ENCODE data around the gene CCNI. TPM values are rescaled to one million over a fixed set of nuclear protein-coding genes. Genes with fewer than 3 reads are reported as not detected.

CCNI gene
- total and polyA plus RNA-seq, 4 donors = 36.2 to 87.5 (median 62.3) TPM

DNA sequence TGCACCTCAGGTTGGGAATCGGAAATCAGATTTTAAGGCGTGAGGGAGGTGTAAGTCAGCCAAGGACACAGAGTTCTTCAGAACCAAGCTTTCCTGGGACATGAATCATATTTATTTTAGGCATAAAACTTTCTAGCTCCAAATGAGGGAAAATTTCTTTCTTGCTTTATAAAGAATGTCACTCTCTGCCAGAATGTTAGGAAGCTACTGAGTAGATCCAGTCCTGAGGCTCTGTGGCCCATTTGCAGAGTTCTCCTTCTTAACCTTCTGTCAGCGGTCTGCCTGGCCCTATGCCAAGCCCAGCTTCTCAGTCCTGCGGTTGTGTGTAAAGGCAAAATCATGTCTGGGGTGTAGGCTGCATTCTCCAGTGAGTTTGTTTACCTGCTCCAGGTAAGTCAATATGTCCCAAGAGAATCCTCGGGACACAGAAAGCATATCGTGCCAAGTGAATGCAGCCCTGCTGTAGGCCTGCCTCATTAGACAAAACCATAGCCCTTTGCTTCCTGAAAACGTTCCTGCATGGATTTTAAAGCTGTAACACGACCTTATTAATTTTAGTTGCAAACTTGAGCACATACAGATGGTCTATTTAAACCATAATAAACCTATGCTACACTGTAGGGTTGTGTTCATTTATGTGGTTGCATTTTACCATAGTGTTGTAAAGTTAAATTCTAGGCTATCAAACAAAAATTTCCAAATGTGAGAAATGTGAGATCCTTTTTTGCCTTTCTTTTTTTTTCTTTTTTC lies 29.2 kb upstream of the CCNI start:
- no peaks in the 10 kb centered on the region for H3K27me3 ChIP-seq (ENCODE audit: control insufficient read depth in 4 of 4, insufficient read depth in 4 of 4, low read length in 3 of 4)
- H3K4me3 ChIP-seq (ENCODE audit: low read depth in 1 of 3, low read length in 3 of 3) = no peak overlapping the region
- H3K36me3 ChIP-seq (ENCODE audit: control insufficient read depth in 4 of 4, insufficient read depth in 3 of 4, low read depth in 1 of 4, low read length in 3 of 4) = no peaks in the 10 kb centered on the region
- H3K4me1 ChIP-seq (ENCODE audit: control insufficient read depth in 4 of 4, insufficient read depth in 4 of 4, low read length in 3 of 4) = no peaks in the 10 kb centered on the region
- no peak overlapping the region for H3K9ac ChIP-seq (ENCODE audit: low read depth in 1 of 2, low read length in 2 of 2)
- TF ChIP-seq FOXA2 (IDR thresholded peaks at IDR 0.05) (no peak), HNF4A (conservative IDR thresholded peaks at IDR 0.05) (no peak), RAD21 (IDR thresholded peaks at IDR 0.05) (no peak), GABPA (IDR thresholded peaks at IDR 0.05 in 1 of 2, conservative IDR thresholded peaks at IDR 0.05 in 1 of 2) (no peak), NR2F2 (IDR thresholded peaks at IDR 0.05) (no peak), EGR1 (IDR thresholded peaks at IDR 0.05; ENCODE audit: low read depth in 2 of 2) (no peak), JUND (IDR thresholded peaks at IDR 0.05) (no peak), TAF1 (conservative IDR thresholded peaks at IDR 0.05) (no peak), SP1 (IDR thresholded peaks at IDR 0.05) (no peak), MAX (IDR thresholded peaks at IDR 0.05) (no peak), HNF4G (IDR thresholded peaks at IDR 0.05) (no peak)
- TF ChIP-seq, protein P1, sequence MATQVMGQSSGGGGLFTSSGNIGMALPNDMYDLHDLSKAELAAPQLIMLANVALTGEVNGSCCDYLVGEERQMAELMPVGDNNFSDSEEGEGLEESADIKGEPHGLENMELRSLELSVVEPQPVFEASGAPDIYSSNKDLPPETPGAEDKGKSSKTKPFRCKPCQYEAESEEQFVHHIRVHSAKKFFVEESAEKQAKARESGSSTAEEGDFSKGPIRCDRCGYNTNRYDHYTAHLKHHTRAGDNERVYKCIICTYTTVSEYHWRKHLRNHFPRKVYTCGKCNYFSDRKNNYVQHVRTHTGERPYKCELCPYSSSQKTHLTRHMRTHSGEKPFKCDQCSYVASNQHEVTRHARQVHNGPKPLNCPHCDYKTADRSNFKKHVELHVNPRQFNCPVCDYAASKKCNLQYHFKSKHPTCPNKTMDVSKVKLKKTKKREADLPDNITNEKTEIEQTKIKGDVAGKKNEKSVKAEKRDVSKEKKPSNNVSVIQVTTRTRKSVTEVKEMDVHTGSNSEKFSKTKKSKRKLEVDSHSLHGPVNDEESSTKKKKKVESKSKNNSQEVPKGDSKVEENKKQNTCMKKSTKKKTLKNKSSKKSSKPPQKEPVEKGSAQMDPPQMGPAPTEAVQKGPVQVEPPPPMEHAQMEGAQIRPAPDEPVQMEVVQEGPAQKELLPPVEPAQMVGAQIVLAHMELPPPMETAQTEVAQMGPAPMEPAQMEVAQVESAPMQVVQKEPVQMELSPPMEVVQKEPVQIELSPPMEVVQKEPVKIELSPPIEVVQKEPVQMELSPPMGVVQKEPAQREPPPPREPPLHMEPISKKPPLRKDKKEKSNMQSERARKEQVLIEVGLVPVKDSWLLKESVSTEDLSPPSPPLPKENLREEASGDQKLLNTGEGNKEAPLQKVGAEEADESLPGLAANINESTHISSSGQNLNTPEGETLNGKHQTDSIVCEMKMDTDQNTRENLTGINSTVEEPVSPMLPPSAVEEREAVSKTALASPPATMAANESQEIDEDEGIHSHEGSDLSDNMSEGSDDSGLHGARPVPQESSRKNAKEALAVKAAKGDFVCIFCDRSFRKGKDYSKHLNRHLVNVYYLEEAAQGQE (IDR thresholded peaks at IDR 0.05) = no peak
- TF ChIP-seq, protein P2, sequence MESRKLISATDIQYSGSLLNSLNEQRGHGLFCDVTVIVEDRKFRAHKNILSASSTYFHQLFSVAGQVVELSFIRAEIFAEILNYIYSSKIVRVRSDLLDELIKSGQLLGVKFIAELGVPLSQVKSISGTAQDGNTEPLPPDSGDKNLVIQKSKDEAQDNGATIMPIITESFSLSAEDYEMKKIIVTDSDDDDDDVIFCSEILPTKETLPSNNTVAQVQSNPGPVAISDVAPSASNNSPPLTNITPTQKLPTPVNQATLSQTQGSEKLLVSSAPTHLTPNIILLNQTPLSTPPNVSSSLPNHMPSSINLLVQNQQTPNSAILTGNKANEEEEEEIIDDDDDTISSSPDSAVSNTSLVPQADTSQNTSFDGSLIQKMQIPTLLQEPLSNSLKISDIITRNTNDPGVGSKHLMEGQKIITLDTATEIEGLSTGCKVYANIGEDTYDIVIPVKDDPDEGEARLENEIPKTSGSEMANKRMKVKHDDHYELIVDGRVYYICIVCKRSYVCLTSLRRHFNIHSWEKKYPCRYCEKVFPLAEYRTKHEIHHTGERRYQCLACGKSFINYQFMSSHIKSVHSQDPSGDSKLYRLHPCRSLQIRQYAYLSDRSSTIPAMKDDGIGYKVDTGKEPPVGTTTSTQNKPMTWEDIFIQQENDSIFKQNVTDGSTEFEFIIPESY (IDR thresholded peaks at IDR 0.05) = no peak
- no peaks in the 10 kb centered on the region for H3K9me3 ChIP-seq (ENCODE audit: control insufficient read depth in 4 of 4, low read length in 3 of 4)
- peak; percentile 40 for DNase-seq (ENCODE audit: low spot score)
- WGBS = 43% methylated on average over 8 of the region's 8 CpGs
- no peak overlapping the region for H3K27ac ChIP-seq (ENCODE audit: low read depth in 1 of 2, low read length in 2 of 2)

GRCh38 chr4:77104388-77104787 lies 28.6 kb upstream of the CCNI start:
- Histone ChIP-seq H3K4me3 (ENCODE audit: low read depth in 1 of 3, low read length in 3 of 3) (no peak overlapping the region), H3K4me1 (ENCODE audit: control insufficient read depth in 4 of 4, insufficient read depth in 4 of 4, low read length in 3 of 4) (no peaks in the 10 kb centered on the region), H3K27ac (ENCODE audit: low read depth in 1 of 2, low read length in 2 of 2) (no peak overlapping the region), H3K36me3 (ENCODE audit: control insufficient read depth in 4 of 4, insufficient read depth in 3 of 4, low read depth in 1 of 4, low read length in 3 of 4) (no peaks in the 10 kb centered on the region), H3K9ac (ENCODE audit: low read depth in 1 of 2, low read length in 2 of 2) (no peak overlapping the region), H3K9me3 (ENCODE audit: control insufficient read depth in 4 of 4, low read length in 3 of 4) (no peaks in the 10 kb centered on the region), H3K27me3 (ENCODE audit: control insufficient read depth in 4 of 4, insufficient read depth in 4 of 4, low read length in 3 of 4) (no peaks in the 10 kb centered on the region)
- DNase-seq (ENCODE audit: low spot score) = no peak
- TF ChIP-seq FOXA1 (IDR thresholded peaks at IDR 0.05) (no peak), SP1 (IDR thresholded peaks at IDR 0.05) (no peak), JUND (IDR thresholded peaks at IDR 0.05) (no peak), YY1 (IDR thresholded peaks at IDR 0.05) (no peak), TAF1 (conservative IDR thresholded peaks at IDR 0.05) (no peak), FOXA2 (IDR thresholded peaks at IDR 0.05) (no peak), EGR1 (IDR thresholded peaks at IDR 0.05; ENCODE audit: low read depth in 2 of 2) (no peak), ATF3 (IDR thresholded peaks at IDR 0.05) (no peak), NR2F2 (IDR thresholded peaks at IDR 0.05) (no peak), GABPA (IDR thresholded peaks at IDR 0.05 in 1 of 2, conservative IDR thresholded peaks at IDR 0.05 in 1 of 2) (no peak), MAX (IDR thresholded peaks at IDR 0.05) (no peak)
- TF ChIP-seq, protein P2 (IDR thresholded peaks at IDR 0.05) = no peak
- TF ChIP-seq, protein P3, sequence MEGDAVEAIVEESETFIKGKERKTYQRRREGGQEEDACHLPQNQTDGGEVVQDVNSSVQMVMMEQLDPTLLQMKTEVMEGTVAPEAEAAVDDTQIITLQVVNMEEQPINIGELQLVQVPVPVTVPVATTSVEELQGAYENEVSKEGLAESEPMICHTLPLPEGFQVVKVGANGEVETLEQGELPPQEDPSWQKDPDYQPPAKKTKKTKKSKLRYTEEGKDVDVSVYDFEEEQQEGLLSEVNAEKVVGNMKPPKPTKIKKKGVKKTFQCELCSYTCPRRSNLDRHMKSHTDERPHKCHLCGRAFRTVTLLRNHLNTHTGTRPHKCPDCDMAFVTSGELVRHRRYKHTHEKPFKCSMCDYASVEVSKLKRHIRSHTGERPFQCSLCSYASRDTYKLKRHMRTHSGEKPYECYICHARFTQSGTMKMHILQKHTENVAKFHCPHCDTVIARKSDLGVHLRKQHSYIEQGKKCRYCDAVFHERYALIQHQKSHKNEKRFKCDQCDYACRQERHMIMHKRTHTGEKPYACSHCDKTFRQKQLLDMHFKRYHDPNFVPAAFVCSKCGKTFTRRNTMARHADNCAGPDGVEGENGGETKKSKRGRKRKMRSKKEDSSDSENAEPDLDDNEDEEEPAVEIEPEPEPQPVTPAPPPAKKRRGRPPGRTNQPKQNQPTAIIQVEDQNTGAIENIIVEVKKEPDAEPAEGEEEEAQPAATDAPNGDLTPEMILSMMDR (IDR thresholded peaks at IDR 0.05; ENCODE audit: low read depth, low read length, missing input control) = no peak
- WGBS = 97% methylated on average over 1 of the region's 1 CpG
